ENCODE data around the gene DLX3. TPM values are rescaled to one million over a fixed set of nuclear protein-coding genes. Genes with fewer than 3 reads are reported as not detected.
A peak's percentile ranks its signal among the peaks of the same experiment; 100 is the strongest.

Gene DLX3
- polyA plus RNA-seq, 3 donors: not detected

DNA sequence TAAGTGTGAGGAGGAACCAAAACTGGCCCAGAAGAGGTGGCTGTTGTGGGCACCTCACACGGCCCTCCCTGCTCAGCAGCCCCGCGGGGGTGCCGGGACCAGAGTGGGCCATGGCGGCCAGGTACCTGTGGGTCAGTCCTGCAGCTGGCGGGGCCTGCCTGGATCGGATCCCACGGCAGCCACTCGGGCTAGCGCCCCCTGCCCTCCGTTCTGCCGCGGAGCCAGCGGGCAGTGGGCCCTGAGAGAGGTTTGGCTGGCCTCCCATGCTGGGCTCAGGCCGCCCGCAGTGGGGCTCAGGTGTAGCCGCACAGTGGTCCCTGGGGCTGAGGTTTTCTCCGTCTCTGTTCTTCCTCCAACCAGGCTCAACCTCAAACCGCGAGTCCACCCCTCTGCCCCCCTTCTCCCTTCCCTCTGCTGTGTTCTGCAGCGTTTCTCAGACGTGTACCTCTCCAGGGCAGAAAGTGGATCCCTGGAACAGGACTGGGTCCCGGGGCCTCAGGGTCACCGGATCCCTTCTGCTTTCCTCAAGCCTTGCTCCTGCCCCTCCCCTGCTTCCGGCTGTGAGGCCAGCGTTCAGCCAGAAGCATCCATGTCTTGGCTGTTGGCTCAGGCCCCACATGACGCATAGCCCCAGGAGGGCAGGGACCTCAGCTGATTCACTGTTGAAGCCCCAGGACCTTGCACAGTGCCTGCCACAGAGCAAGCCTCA is 32.3 kb upstream of the DLX3 start:
- DNase-seq: peak; percentile 39 to 68 (median 46)
- TF ChIP-seq, protein P1, sequence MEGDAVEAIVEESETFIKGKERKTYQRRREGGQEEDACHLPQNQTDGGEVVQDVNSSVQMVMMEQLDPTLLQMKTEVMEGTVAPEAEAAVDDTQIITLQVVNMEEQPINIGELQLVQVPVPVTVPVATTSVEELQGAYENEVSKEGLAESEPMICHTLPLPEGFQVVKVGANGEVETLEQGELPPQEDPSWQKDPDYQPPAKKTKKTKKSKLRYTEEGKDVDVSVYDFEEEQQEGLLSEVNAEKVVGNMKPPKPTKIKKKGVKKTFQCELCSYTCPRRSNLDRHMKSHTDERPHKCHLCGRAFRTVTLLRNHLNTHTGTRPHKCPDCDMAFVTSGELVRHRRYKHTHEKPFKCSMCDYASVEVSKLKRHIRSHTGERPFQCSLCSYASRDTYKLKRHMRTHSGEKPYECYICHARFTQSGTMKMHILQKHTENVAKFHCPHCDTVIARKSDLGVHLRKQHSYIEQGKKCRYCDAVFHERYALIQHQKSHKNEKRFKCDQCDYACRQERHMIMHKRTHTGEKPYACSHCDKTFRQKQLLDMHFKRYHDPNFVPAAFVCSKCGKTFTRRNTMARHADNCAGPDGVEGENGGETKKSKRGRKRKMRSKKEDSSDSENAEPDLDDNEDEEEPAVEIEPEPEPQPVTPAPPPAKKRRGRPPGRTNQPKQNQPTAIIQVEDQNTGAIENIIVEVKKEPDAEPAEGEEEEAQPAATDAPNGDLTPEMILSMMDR (IDR thresholded peaks at IDR 0.05): peak; percentile 77
- H3K9me3 Mint-ChIP-seq: peaks cover 0 to 3% (median 0%) of the 10 kb centered on the region in 7 donors
- no peaks in the 10 kb centered on the region for H3K79me2 ChIP-seq (ENCODE audit: insufficient read depth, low read length)
- H3K4me3 ChIP-seq (replicated peaks in 1 of 3; ENCODE audit: low read depth in 2 of 3, low read length in 3 of 3): peak overlapping the region in 1 of 3 experiments; percentile 32
- H3K27ac ChIP-seq (ENCODE audit: low read depth in 1 of 2, low read length in 2 of 2): no peak overlapping the region
- peaks cover 25 to 40% (median 26%) of the 10 kb centered on the region in 3 donors for H3K27me3 Mint-ChIP-seq (ENCODE audit: low read depth in 3 of 3)
- no peaks in the 10 kb centered on the region for H3K36me3 Mint-ChIP-seq
- H3K4me2 ChIP-seq (replicated peaks; ENCODE audit: extremely low read depth, low read length, poor library complexity, severe bottlenecking): peak overlapping the region; percentile 34
- peaks cover 10 to 16% of the 10 kb centered on the region in 2 donors for H3K4me1 ChIP-seq (ENCODE audit: control insufficient read depth in 1 of 2, insufficient read depth in 2 of 2, low read length in 2 of 2)
- intact Hi-C loops (cut with micrococcal nuclease): loop anchor here in 1 of 2 donors (2.0 kb wide), 1 partner anchor 59 kb away; no protein-coding TSS in a partner anchor
- H3K27ac Mint-ChIP-seq: peak overlapping the region in 3 of 7 donors; percentile 35 to 75 (median 73)
- H3K36me3 ChIP-seq (replicated peaks in 1 of 2; ENCODE audit: control insufficient read depth in 1 of 2, insufficient read depth in 2 of 2, low read length in 2 of 2): no peaks in the 10 kb centered on the region
- no peaks in the 10 kb centered on the region for H3K9me3 ChIP-seq (replicated peaks in 1 of 2; ENCODE audit: control insufficient read depth in 1 of 2, insufficient read depth in 1 of 2, low read length in 2 of 2)
- H3K4me1 Mint-ChIP-seq: peaks cover 19% of the 10 kb centered on the region
- peaks cover 0 to 21% of the 10 kb centered on the region in 2 donors for H3K27me3 ChIP-seq (ENCODE audit: control insufficient read depth in 2 of 2, insufficient read depth in 2 of 2, low read length in 2 of 2)
- peak overlapping the region; percentile 56 to 65 for H3K4me3 Mint-ChIP-seq
- peak overlapping the region; percentile 4 for H3K9ac ChIP-seq (ENCODE audit: insufficient read depth, low read length, poor library complexity, severe bottlenecking)
- 2% methylated on average over 23 of the region's 27 CpGs for WGBS (ENCODE audit: insufficient coverage)
- peak overlapping the region; percentile 56 for H2AFZ ChIP-seq (ENCODE audit: insufficient read depth, low read depth, low read length, poor library complexity, severe bottlenecking)
- no peaks in the 10 kb centered on the region for H4K20me1 ChIP-seq (ENCODE audit: insufficient read depth, low read length)

DNA sequence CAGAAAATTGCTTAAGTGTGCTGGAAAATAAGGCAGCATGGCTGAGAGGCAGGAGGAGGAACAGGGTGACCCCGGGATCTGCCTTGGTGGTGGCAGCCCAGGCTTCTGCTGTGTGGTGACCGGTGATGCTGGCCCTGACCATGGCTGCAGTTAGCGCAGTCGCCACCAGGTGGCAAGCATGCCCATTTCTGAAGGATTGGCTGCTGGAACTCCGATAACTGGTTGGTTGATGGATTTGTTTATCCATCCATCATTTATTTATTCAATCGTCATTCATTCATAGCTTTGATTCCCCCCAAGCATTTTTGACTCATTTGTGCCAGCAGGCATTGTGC is 31.8 kb upstream of the DLX3 start:
- peaks cover 25 to 40% (median 30%) of the 10 kb centered on the region in 3 donors for H3K27me3 Mint-ChIP-seq (ENCODE audit: low read depth in 3 of 3)
- H3K4me3 Mint-ChIP-seq: peak overlapping the region in 1 of 2 donors; percentile 65
- Histone ChIP-seq H3K27me3 (ENCODE audit: control insufficient read depth in 2 of 2, insufficient read depth in 2 of 2, low read length in 2 of 2) (peaks cover 0 to 21% of the 10 kb centered on the region in 2 donors), H4K20me1 (ENCODE audit: insufficient read depth, low read length) (no peaks in the 10 kb centered on the region), H3K79me2 (ENCODE audit: insufficient read depth, low read length) (no peaks in the 10 kb centered on the region), H3K36me3 (replicated peaks in 1 of 2; ENCODE audit: control insufficient read depth in 1 of 2, insufficient read depth in 2 of 2, low read length in 2 of 2) (no peaks in the 10 kb centered on the region), H3K4me2 (replicated peaks; ENCODE audit: extremely low read depth, low read length, poor library complexity, severe bottlenecking) (peak overlapping the region; percentile 34), H3K4me1 (ENCODE audit: control insufficient read depth in 1 of 2, insufficient read depth in 2 of 2, low read length in 2 of 2) (peaks cover 10 to 16% of the 10 kb centered on the region in 2 donors), H3K9me3 (replicated peaks in 1 of 2; ENCODE audit: control insufficient read depth in 1 of 2, insufficient read depth in 1 of 2, low read length in 2 of 2) (no peaks in the 10 kb centered on the region), H3K4me3 (replicated peaks in 1 of 3; ENCODE audit: low read depth in 2 of 3, low read length in 3 of 3) (peak overlapping the region in 1 of 3 experiments; percentile 32), H3K9ac (ENCODE audit: insufficient read depth, low read length, poor library complexity, severe bottlenecking) (no peak overlapping the region), H2AFZ (ENCODE audit: insufficient read depth, low read depth, low read length, poor library complexity, severe bottlenecking) (no peak overlapping the region), H3K27ac (ENCODE audit: low read depth in 1 of 2, low read length in 2 of 2) (no peak overlapping the region)
- peak; percentile 46 to 62 (median 57) for DNase-seq
- H3K27ac Mint-ChIP-seq: no peak overlapping the region
- intact Hi-C loops (cut with micrococcal nuclease): loop anchor here (1.0 to 2.0 kb wide), 2 partner anchors 60 kb away; no protein-coding TSS in a partner anchor
- H3K36me3 Mint-ChIP-seq: no peaks in the 10 kb centered on the region
- WGBS (ENCODE audit: insufficient coverage): 0% methylated on average over 2 of the region's 6 CpGs
- TF ChIP-seq, protein P1 (IDR thresholded peaks at IDR 0.05): peak; percentile 92
- peaks cover 19% of the 10 kb centered on the region for H3K4me1 Mint-ChIP-seq
- H3K9me3 Mint-ChIP-seq: peaks cover 0 to 3% (median 0%) of the 10 kb centered on the region in 7 donors
